Activated naive CD4-positive, alpha-beta T cell treated with anti-CD3 and anti-CD28 coated beads, Interleukin-2, amount 50 U/mL, for 72 hours (primary cell): Measurements from ENCODE around the gene LAMA4. TPM values are rescaled to one million over a fixed set of nuclear protein-coding genes. Genes with fewer than 3 reads are reported as not detected.
"Not testable (repeated sequence)": the region's sequence is repeated elsewhere in the genome, so short reads cannot be mapped to it uniquely, and the experiment has no call there.

ENCODE experiments used
- ATAC-seq, 2 donors: fragments of 150-1000 bp; cut with Tn5 transposase; 2 replicates each; pipeline ENCODE4 v1.10.0; 2021; ENCODE audit warnings: mild to moderate bottlenecking in 2 of 2, moderate library complexity in 2 of 2
- DNase-seq, 2 donors: peaks; one replicate each; pipeline ENCODE4 v3.0.0; 2021 to 2022; ENCODE audit warnings: low spot score in 2 of 2
- H3K27ac Mint-ChIP-seq, 2 donors: one replicate each; pipeline ENCODE4 v1.8.0; 2022; ENCODE audit warnings: mild to moderate bottlenecking in 2 of 2, mixed read lengths in 2 of 2
- H3K36me3 Mint-ChIP-seq, 2 donors: one replicate each; pipeline ENCODE4 v1.8.0; 2022; ENCODE audit warnings: mixed read lengths in 2 of 2
- H3K9me3 Mint-ChIP-seq, 2 donors: one replicate each; pipeline ENCODE4 v1.8.0; 2022; ENCODE audit warnings: mixed read lengths in 2 of 2
- total RNA-seq, 2 donors: library from RNA; stranded (reverse); gene quantifications; one replicate each; pipeline ENCODE4 v1.2.3, GENCODE V29; 2022

The LAMA4 gene
- total RNA-seq, 2 donors from 2014 or later, result not detected

GRCh38 chr6:112207131-112207530 lies 47.2 kb downstream of the LAMA4 start:
- no peak for ATAC-seq
- no peak overlapping the region for H3K27ac Mint-ChIP-seq

GRCh38 chr6:112206110-112206458 lies 48.3 kb downstream of the LAMA4 start:
- no peak overlapping the region for H3K27ac Mint-ChIP-seq
- ATAC-seq, result no peak
- no peaks in the 10 kb centered on the region for H3K36me3 Mint-ChIP-seq
- DNase-seq, result no peak
- H3K9me3 Mint-ChIP-seq, result no peaks in the 10 kb centered on the region

More at GRCh38 chr6:112207131-112207530, 47.2 kb downstream of the LAMA4 start:
- Mint-ChIP-seq H3K9me3 (no peaks in the 10 kb centered on the region), H3K36me3 (no peaks in the 10 kb centered on the region)
- DNase-seq, result no peak

- no peaks in the 10 kb centered on the region for H3K9me3 Mint-ChIP-seq
- H3K27ac Mint-ChIP-seq, result no peak overlapping the region
- H3K36me3 Mint-ChIP-seq, result no peaks in the 10 kb centered on the region
- ATAC-seq (no peak), DNase-seq (no peak)
Measured at GRCh38 chr6:112205427-112206109, 48.8 kb downstream of the LAMA4 start.

- H3K9me3 Mint-ChIP-seq, result no peaks in the 10 kb centered on the region
- DNase-seq (no peak), ATAC-seq (no peak)
- no peaks in the 10 kb centered on the region for H3K36me3 Mint-ChIP-seq
- H3K27ac Mint-ChIP-seq, result no peak overlapping the region
Measured at GRCh38 chr6:112204350-112204706, 50.0 kb downstream of the LAMA4 start.

- H3K9me3 Mint-ChIP-seq, result no peaks in the 10 kb centered on the region
- DNase-seq, result no peak
- no peaks in the 10 kb centered on the region for H3K36me3 Mint-ChIP-seq
- no peak overlapping the region for H3K27ac Mint-ChIP-seq
- no peak for ATAC-seq
Measured at GRCh38 chr6:112203577-112204349, 50.6 kb downstream of the LAMA4 start.

- H3K27ac Mint-ChIP-seq, result no peak overlapping the region
- no peaks in the 10 kb centered on the region for H3K9me3 Mint-ChIP-seq
- no peak for DNase-seq
- no peaks in the 10 kb centered on the region for H3K36me3 Mint-ChIP-seq
- ATAC-seq, result no peak
Measured at GRCh38 chr6:112202639-112203341, 51.6 kb downstream of the LAMA4 start.

- not testable (repeated sequence) for H3K27ac Mint-ChIP-seq, DNase-seq, ATAC-seq, H3K36me3 Mint-ChIP-seq, H3K9me3 Mint-ChIP-seq
Measured at GRCh38 chr6:112200185-112200914, 54.0 kb downstream of the LAMA4 start.

GRCh38 chr6:112199001-112199403 lies 55.4 kb downstream of the LAMA4 start:
- H3K36me3 Mint-ChIP-seq, result no peaks in the 10 kb centered on the region
- no peak overlapping the region for H3K27ac Mint-ChIP-seq
- ATAC-seq (no peak), DNase-seq (no peak)
- no peaks in the 10 kb centered on the region for H3K9me3 Mint-ChIP-seq

- Mint-ChIP-seq H3K9me3 (no peaks in the 10 kb centered on the region), H3K36me3 (no peaks in the 10 kb centered on the region), H3K27ac (no peak overlapping the region)
- ATAC-seq (no peak), DNase-seq (no peak)
Measured at GRCh38 chr6:112198582-112198981, 55.8 kb downstream of the LAMA4 start.

- ATAC-seq, result no peak
Measured at GRCh38 chr6:112197636-112198035, 56.7 kb downstream of the LAMA4 start.

GRCh38 chr6:112196306-112196705 lies 58.1 kb downstream of the LAMA4 start:
- H3K27ac Mint-ChIP-seq, result no peak overlapping the region
- ATAC-seq, result no peak
- H3K36me3 Mint-ChIP-seq, result no peaks in the 10 kb centered on the region
- DNase-seq, result no peak
- H3K9me3 Mint-ChIP-seq, result no peaks in the 10 kb centered on the region

More at GRCh38 chr6:112197636-112198035, 56.7 kb downstream of the LAMA4 start:
- Mint-ChIP-seq H3K27ac (no peak overlapping the region), H3K36me3 (no peaks in the 10 kb centered on the region), H3K9me3 (no peaks in the 10 kb centered on the region)
- no peak for DNase-seq

GRCh38 chr6:112195166-112195565 lies 59.2 kb downstream of the LAMA4 start:
- DNase-seq (no peak), ATAC-seq (no peak)
- H3K36me3 Mint-ChIP-seq, result no peaks in the 10 kb centered on the region
- no peak overlapping the region for H3K27ac Mint-ChIP-seq
- H3K9me3 Mint-ChIP-seq, result no peaks in the 10 kb centered on the region

GRCh38 chr6:112194511-112194910 lies 59.9 kb downstream of the LAMA4 start:
- DNase-seq (no peak), ATAC-seq (no peak)
- H3K36me3 Mint-ChIP-seq, result no peaks in the 10 kb centered on the region
- H3K27ac Mint-ChIP-seq, result no peak overlapping the region
- H3K9me3 Mint-ChIP-seq, result no peaks in the 10 kb centered on the region

- ATAC-seq (no peak), DNase-seq (no peak)
- Mint-ChIP-seq H3K27ac (no peak overlapping the region), H3K36me3 (no peaks in the 10 kb centered on the region), H3K9me3 (no peaks in the 10 kb centered on the region)
Measured at GRCh38 chr6:112193535-112194051, 60.8 kb downstream of the LAMA4 start.

- DNase-seq, result no peak
- no peak for ATAC-seq
- Mint-ChIP-seq H3K36me3 (no peaks in the 10 kb centered on the region), H3K9me3 (no peaks in the 10 kb centered on the region), H3K27ac (no peak overlapping the region)
Measured at GRCh38 chr6:112193117-112193516, 61.2 kb downstream of the LAMA4 start.

GRCh38 chr6:112191509-112192020 lies 62.8 kb downstream of the LAMA4 start:
- ATAC-seq, result no peak
- H3K36me3 Mint-ChIP-seq, result no peaks in the 10 kb centered on the region
- no peak for DNase-seq
- H3K27ac Mint-ChIP-seq, result no peak overlapping the region
- no peaks in the 10 kb centered on the region for H3K9me3 Mint-ChIP-seq
